VCaP (cell line): ENCODE data around the gene STARD9.

Experiments
- H3K27ac ChIP-seq: fragments of 450-650 bp; 2 replicates; pipeline ENCODE4 v1.5.1; 2017
- TF ChIP-seq, protein P1 (sequence below): fragments of 450-650 bp; conservative IDR thresholded peaks from 2 replicates; pipeline ENCODE4 v1.5.1; 2017; ENCODE audit warnings: mild to moderate bottlenecking, moderate library complexity

STARD9 gene

DNA sequence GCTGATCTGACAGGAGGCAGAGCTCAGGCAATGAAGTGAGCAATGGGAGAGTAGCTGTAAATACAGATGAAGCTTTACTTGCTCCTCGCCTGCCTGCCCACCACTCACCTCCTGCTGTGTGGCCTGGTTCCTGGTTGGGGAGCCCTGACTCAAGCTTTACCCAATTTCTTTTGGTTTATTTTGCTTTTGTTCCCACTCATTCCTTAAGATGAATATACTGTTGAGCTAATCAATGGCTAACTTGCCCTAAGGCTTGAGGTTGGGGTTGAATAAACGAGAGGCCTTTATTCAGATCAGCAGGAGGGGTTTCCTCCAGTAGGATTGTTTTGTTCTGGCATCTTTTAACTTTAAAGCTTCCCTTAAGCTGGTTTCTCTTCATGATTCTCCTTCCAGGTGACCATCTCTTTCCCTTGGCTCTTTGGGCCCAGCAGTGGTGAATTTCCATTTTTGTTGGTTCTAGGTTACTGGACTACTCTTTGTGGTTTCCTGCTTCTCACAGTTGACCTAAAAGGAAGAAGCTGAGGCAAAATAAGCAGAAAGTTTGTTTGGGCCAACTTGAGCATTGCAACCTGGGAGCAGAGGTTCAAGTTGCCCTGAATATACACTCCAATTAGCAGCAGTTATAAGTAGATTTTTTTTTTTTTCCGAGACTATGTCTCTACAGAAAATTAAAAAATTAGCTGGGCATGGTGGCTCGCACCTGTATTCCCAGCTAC lies 44.4 kb downstream of the STARD9 start:
- TF ChIP-seq, protein P1, sequence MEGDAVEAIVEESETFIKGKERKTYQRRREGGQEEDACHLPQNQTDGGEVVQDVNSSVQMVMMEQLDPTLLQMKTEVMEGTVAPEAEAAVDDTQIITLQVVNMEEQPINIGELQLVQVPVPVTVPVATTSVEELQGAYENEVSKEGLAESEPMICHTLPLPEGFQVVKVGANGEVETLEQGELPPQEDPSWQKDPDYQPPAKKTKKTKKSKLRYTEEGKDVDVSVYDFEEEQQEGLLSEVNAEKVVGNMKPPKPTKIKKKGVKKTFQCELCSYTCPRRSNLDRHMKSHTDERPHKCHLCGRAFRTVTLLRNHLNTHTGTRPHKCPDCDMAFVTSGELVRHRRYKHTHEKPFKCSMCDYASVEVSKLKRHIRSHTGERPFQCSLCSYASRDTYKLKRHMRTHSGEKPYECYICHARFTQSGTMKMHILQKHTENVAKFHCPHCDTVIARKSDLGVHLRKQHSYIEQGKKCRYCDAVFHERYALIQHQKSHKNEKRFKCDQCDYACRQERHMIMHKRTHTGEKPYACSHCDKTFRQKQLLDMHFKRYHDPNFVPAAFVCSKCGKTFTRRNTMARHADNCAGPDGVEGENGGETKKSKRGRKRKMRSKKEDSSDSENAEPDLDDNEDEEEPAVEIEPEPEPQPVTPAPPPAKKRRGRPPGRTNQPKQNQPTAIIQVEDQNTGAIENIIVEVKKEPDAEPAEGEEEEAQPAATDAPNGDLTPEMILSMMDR = no peak
- H3K27ac ChIP-seq = no peak overlapping the region

DNA sequence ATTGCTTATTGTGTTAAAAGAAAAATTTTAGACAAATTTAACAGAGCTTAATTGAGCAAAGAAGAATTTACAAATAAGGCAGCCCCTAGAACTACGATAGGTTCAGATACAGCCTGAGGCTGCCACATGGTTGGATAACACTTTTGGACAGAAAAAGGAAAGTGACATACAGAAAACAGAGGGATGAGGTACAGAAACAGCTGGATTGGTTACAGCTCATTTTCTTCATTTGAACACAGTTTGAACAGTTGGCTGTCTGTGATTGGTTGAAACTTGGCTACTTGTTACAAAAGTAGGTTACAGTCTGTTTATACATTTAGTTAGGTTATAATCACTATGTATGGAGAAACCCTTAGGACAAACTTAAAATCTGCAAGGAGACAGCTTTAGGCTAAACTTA lies 46.0 kb downstream of the STARD9 start:
- TF ChIP-seq, protein P1 = no peak

DNA sequence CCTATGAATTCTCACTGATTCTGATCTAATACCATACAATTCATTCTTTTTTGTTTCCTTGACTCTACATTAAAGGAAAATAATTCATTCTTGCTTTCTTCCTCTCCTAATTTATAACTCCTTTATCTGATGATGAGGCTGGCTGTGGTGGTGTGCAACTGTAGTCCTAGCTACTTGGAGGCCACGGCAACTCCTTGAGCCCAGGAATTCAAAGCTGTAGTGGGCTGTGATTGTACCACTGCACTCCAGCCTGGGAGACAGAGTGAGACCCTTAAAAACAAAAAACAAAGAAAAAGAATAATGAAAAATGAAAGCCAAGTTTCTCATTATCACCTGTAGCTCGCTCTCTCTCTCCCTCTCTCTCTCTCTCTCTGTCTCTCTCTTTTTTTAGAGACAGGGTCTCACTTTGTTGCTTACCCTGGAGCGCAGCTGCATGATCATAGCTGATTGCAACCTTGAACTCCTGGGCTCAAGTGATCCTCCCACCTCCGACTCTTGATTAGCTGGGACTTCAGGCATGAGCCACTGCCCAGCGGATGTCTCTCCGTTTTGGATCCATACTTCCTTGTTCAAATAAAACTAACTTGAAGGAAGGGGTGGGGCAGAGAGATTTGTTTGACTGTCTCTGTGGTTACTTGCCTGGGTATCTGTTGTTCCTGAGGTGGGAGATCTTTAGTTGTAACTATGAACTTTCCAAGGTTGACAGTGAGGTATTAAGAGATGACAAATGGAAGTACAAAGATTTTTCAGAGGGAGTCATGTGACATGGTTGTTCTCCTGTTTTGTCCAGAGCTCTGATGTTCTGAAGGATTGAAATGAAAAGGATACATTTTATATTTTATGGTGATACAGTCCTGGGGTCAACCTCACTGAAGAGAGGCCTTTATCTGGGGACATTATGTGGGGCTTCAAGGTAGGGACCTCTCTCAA lies 46.9 kb downstream of the STARD9 start:
- TF ChIP-seq, protein P1 = no peak
- no peak overlapping the region for H3K27ac ChIP-seq

More for the DNA sequence above, 46.0 kb downstream of the STARD9 start:
- H3K27ac ChIP-seq = no peak overlapping the region

DNA sequence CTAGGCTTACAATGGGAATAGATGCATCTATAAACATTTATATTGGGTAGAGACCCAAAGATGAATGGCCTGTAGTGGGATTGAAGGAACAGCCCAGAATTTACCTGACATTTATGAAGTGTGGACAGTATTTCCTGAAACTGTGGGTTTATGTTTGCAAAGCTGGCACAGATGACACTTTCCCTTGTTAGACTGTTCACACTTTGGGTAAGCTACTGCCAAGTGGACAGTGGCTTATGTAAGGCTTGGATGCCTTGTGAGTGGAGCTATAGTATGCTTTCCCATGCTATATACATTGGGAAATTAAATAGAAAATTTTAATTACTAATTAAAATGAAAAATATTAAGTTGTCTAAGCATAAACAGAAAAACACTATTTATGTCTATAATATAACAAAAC lies 48.5 kb downstream of the STARD9 start:
- TF ChIP-seq, protein P1 = no peak
- no peak overlapping the region for H3K27ac ChIP-seq

DNA sequence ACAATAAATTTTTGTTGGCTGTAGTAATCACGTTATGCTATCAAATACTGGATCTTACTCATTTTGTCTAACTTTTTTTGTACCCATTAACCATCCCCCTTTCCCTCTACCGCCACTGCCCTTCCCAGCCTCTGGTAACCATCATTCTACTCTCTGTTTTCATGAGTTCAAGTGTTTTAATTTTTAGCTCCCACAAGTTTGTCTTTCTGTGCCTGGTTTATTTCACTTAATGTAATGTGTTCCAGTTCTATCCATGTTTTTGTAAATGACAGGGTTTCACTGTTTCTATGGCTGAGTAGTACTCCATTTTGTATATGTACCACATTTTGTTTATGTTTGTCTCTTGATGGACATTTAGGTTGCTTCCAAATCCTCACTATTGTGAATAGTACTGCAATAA lies 52.1 kb downstream of the STARD9 start:
- TF ChIP-seq, protein P1 = no peak
- no peak overlapping the region for H3K27ac ChIP-seq

DNA sequence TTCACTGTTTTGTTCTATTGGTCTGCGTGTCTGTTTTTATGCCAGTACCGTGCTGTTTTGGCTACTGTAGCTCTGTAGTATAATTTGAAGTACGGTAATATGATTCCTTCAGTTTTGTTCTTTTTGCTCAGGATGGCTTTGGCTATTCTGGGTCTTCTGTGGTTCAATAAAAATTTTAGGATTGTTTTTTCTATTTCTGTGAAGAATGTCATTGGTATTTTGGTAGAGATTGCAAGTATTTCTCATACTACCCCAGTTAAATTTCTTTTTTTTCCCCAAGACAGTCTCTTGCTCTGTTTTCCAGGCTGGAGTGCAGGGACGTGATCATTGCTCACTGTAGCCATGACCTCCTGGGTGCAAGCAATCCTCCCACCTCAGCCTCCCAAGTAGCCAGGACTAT lies 53.4 kb downstream of the STARD9 start:
- TF ChIP-seq, protein P1 = no peak
- no peak overlapping the region for H3K27ac ChIP-seq

DNA sequence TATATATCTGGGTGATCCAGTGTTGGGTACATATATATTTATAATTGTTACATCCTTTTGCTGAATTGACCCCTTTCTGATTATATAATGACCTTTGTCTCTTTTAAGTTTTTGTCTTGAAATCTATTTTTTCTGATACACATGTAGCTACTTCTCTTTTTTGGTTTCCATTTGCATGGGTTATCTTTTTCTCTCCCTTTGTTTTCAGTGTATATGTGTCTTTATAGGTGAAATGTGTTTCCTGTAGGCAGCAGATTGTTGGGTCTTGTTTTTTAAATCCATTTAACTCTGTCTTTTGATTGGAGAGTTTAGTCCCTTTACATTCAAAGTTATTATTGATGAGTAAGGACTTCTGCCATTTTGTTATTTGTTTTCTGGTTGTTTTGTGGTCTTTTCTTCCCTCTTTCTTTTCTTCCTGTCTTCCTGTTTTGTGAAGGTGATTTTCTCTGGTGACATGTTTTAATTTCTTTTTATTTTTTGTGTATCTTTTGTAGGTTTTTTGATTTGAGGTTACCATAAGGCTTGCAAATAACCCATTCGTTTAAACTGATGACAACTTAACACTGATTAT lies 56.8 kb downstream of the STARD9 start:
- H3K27ac ChIP-seq = no peak overlapping the region
- TF ChIP-seq, protein P1 = no peak
